Measurements from ENCODE around the gene LNX2.

- TF ChIP-seq YY1 (IDR thresholded peaks at IDR 0.05; ENCODE audit: insufficient read depth, insufficient read length) (no peak), ZNF274 (IDR thresholded peaks at IDR 0.05; ENCODE audit: low read depth, low read length) (no peak)
These were observed 16.9 kb upstream of the LNX2 start for GRCh38 chr13:27637289-27637626.
